ENCODE data around the gene SASS6. TPM values are rescaled to one million over a fixed set of nuclear protein-coding genes. Genes with fewer than 3 reads are reported as not detected.

SASS6 gene
- total RNA-seq, 4 donors from 2014 or later: 2.6 to 4.6 (median 3.5) TPM

DNA sequence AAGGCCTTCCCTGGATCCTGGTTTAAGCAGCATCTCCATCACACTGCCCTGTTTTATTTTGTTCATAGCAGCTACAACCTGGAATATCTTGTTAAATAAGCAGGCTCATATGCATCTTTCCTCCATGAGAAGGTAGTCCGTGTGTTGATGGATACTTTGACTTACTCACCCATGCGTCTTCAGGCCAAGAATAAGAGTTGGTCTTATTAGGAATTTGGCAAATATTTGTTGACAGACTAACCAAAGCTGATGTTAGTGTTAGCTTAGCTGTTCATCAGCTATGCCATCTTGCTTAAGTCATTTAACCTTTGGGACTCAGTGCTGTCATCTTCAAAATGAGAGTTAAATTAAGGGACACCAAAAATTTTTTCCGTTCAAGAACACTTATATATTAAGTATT lies 59.2 kb downstream of the SASS6 start:
- intact Hi-C loops (cut with DNase I): loop anchor here (10.0 kb wide), 1 partner anchor 51 kb away; no protein-coding TSS in a partner anchor
- no peak for DNase-seq
- no peaks in the 10 kb centered on the region for H3K9me3 ChIP-seq
- H3K4me3 ChIP-seq (replicated peaks in 1 of 3): no peak overlapping the region
- H3K4me1 ChIP-seq: peaks cover 3 to 13% of the 10 kb centered on the region in 2 donors
- TF ChIP-seq, protein P1, sequence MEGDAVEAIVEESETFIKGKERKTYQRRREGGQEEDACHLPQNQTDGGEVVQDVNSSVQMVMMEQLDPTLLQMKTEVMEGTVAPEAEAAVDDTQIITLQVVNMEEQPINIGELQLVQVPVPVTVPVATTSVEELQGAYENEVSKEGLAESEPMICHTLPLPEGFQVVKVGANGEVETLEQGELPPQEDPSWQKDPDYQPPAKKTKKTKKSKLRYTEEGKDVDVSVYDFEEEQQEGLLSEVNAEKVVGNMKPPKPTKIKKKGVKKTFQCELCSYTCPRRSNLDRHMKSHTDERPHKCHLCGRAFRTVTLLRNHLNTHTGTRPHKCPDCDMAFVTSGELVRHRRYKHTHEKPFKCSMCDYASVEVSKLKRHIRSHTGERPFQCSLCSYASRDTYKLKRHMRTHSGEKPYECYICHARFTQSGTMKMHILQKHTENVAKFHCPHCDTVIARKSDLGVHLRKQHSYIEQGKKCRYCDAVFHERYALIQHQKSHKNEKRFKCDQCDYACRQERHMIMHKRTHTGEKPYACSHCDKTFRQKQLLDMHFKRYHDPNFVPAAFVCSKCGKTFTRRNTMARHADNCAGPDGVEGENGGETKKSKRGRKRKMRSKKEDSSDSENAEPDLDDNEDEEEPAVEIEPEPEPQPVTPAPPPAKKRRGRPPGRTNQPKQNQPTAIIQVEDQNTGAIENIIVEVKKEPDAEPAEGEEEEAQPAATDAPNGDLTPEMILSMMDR (IDR thresholded peaks at IDR 0.05): no peak
- TF ChIP-seq POLR2A (IDR thresholded peaks at IDR 0.05): no peak
- H3K27me3 ChIP-seq: no peaks in the 10 kb centered on the region
- H3K27ac ChIP-seq: no peak overlapping the region
- peaks cover 5 to 7% of the 10 kb centered on the region in 2 donors for H3K36me3 ChIP-seq
- WGBS, 2 donors: 94 to 96% methylated on average over 3 of the region's 3 CpGs

DNA sequence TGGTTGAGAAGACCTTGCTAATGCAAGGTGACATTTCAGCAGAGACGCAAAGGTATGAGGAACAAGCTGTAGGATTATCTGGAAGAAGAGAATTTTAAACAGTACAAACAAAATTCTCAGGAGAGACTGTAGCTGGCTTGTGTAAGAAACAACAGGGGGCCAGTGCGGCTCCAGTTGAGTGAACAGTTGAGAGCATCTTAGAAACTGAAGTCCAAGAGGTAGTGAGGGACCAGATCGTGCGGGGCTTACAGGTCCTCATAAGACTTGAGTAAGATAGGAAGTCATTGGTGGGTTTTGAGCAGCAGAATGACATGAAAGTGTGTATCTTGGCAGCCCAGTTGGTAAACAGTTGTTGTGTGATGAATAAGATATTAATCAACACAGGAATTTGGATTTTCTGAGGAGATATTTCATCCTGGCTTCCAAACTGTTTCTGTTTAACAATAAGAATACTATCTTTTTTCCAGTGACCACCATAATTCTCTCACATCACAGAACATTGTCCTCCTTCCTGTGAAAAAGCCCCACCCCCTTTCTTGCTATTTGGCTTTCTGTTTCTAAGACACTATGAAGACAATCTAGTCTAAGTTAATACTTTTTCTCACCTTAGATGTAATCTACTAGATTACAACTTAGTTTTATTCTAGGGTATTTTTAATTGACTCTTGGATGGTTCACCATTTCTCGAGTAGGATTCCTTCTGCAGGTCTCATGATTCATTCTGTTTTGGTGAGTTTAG lies 62.4 kb downstream of the SASS6 start:
- WGBS, 2 donors: 42 to 49% methylated on average over 5 of the region's 5 CpGs
- Histone ChIP-seq H3K4me1 (peaks cover 3 to 18% of the 10 kb centered on the region in 2 donors), H3K4me3 (replicated peaks in 1 of 3) (no peak overlapping the region), H3K9me3 (no peaks in the 10 kb centered on the region), H3K27ac (peak overlapping the region in 1 of 3 donors; percentile 68), H3K36me3 (peaks cover 0 to 15% of the 10 kb centered on the region in 2 donors), H3K27me3 (no peaks in the 10 kb centered on the region)
- TF ChIP-seq POLR2A (IDR thresholded peaks at IDR 0.05): no peak
- TF ChIP-seq, protein P1 (IDR thresholded peaks at IDR 0.05): no peak
- peak; percentile 73 to 74 for DNase-seq
- intact Hi-C loops (cut with DNase I): loop anchor here (10.0 kb wide), 1 partner anchor 54 kb away; no protein-coding TSS in a partner anchor

DNA sequence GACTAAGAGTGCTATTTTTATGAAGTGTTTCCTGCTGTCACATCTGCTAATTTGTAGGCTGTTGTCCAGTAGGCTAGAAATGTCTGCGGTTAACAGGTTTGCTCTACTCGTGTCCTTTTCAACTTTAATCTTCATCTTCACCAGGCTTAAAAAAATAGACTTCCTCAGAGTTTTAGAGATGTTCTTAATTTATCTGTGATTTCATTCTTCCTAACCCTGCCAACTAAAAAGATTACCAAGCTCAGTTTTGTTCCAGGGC lies 66.8 kb downstream of the SASS6 start:
- DNase-seq: no peak
- H3K4me3 ChIP-seq (replicated peaks in 1 of 3): no peak overlapping the region
- TF ChIP-seq, protein P1 (IDR thresholded peaks at IDR 0.05): no peak
- no peak for TF ChIP-seq POLR2A (IDR thresholded peaks at IDR 0.05)
- H3K4me1 ChIP-seq: peaks cover 3 to 18% of the 10 kb centered on the region in 2 donors
- no peaks in the 10 kb centered on the region for H3K9me3 ChIP-seq
- intact Hi-C loops (cut with DNase I): no loop called here
- H3K27me3 ChIP-seq: no peaks in the 10 kb centered on the region
- 83 to 85% methylated on average over 2 of the region's 2 CpGs for WGBS, 2 donors
- H3K27ac ChIP-seq: no peak overlapping the region
- H3K36me3 ChIP-seq: peaks cover 0 to 23% of the 10 kb centered on the region in 2 donors

- no peak for DNase-seq
- Histone ChIP-seq H3K27ac (no peak overlapping the region), H3K9me3 (no peaks in the 10 kb centered on the region), H3K27me3 (no peaks in the 10 kb centered on the region), H3K4me3 (replicated peaks in 1 of 3) (no peak overlapping the region), H3K36me3 (peaks cover 0 to 28% of the 10 kb centered on the region in 2 donors), H3K4me1 (peaks cover 3 to 18% of the 10 kb centered on the region in 2 donors)
- intact Hi-C loops (cut with DNase I): no loop called here
- TF ChIP-seq, protein P1 (IDR thresholded peaks at IDR 0.05): no peak
- TF ChIP-seq POLR2A (IDR thresholded peaks at IDR 0.05): no peak
- WGBS, 2 donors: 81 to 92% methylated on average over 1 of the region's 1 CpG
Measured at GRCh38 chr1:100065183-100065968, 67.4 kb downstream of the SASS6 start.

DNA sequence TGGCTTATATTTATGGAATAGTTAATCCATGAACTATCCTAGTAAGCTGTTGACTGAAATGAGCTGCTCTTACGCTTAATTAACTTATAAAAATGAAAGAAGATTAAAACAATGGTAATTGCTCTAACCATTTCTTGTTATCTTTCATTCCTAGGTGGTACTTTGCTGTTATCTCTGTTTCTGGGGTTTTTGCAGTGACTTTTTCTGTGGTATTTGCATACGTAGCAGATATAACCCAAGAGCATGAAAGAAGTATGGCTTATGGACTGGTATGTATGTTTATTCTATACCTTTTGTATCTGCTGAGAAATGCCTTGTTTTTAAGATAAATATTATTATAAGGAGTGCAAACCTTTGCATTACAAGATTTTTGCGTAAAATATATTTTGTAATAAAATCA lies 71.0 kb downstream of the SASS6 start:
- Histone ChIP-seq H3K27ac (no peak overlapping the region), H3K36me3 (peaks cover 0 to 24% of the 10 kb centered on the region in 2 donors), H3K4me3 (replicated peaks in 1 of 3) (no peak overlapping the region), H3K4me1 (no peaks in the 10 kb centered on the region), H3K27me3 (no peaks in the 10 kb centered on the region), H3K9me3 (no peaks in the 10 kb centered on the region)
- DNase-seq: no peak
- TF ChIP-seq, protein P1 (IDR thresholded peaks at IDR 0.05): no peak
- no peak for TF ChIP-seq POLR2A (IDR thresholded peaks at IDR 0.05)
- whole genome bisulfite sequencing, 2 donors: 98% methylated on average over 3 of the region's 3 CpGs
- intact Hi-C loops (cut with DNase I): no loop called here

All from thyroid gland (tissue), 4 donors.